Measurements from ENCODE around the gene EAF1.

DNA sequence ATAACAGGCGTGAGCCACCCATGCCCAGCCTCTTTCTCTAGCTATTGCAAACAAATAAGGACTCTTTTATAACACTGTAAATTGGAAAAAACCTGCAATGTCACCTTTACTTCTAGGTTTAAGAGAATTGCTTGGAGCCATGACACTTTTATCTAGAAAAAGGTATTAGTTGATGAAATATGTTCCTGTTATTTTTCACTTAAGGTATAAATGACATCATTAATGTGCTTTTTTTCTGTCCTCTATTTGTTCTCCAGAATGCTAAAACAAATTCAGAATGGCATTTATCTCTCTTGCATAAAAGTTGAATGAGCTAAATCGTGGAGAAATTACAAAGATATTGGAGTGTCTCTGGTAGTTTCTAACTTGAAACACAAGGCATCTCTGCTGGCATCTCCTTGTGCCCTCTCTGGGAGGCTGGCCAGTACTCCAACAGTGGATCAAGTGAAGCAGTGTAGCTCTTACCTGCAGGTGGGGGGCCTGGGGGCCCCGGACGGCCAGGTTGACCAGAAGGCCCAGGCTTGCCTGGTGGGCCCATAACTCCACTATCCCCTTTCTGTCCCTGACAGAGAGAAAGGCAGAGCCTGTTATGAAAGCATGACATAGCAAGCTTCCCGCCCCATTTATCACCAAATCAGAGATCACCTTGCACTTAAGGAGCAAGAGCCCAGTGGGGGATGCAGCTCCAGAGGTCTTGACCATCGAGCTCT is 38.6 kb downstream of the EAF1 start:
- TF ChIP-seq, protein P1, sequence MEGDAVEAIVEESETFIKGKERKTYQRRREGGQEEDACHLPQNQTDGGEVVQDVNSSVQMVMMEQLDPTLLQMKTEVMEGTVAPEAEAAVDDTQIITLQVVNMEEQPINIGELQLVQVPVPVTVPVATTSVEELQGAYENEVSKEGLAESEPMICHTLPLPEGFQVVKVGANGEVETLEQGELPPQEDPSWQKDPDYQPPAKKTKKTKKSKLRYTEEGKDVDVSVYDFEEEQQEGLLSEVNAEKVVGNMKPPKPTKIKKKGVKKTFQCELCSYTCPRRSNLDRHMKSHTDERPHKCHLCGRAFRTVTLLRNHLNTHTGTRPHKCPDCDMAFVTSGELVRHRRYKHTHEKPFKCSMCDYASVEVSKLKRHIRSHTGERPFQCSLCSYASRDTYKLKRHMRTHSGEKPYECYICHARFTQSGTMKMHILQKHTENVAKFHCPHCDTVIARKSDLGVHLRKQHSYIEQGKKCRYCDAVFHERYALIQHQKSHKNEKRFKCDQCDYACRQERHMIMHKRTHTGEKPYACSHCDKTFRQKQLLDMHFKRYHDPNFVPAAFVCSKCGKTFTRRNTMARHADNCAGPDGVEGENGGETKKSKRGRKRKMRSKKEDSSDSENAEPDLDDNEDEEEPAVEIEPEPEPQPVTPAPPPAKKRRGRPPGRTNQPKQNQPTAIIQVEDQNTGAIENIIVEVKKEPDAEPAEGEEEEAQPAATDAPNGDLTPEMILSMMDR (IDR thresholded peaks at IDR 0.05): no peak
- TF ChIP-seq POLR2A (IDR thresholded peaks at IDR 0.05): no peak
